Activated CD8-positive, alpha-beta memory T cell treated with anti-CD3 and anti-CD28 coated beads, Interleukin-2, amount 50 U/mL, for 24 hours (primary cell): Measurements from ENCODE around the gene OR2G6.
"Not testable (repeated sequence)": the region's sequence is repeated elsewhere in the genome, so short reads cannot be mapped to it uniquely, and the experiment has no call there.

Experiments
- DNase-seq: peaks from one replicate; pipeline ENCODE4 v3.0.0-alpha.2; 2020; ENCODE audit errors: extremely low read depth

OR2G6 gene

GRCh38 chr1:248574657-248575056 is 66.8 kb downstream of the OR2G6 start, which contains the start of gene OR2T34:
OR2T34 (minus strand) TSS chr1:248574757; CDS start chr1:248574757, 0 bp downstream.
- DNase-seq, result not testable (repeated sequence)

- DNase-seq, result no peak
These were observed 68.5 kb downstream of the OR2G6 start for GRCh38 chr1:248576260-248576980.
